OCI-LY7 (cell line): ENCODE measurements around the gene ACTR3. TPM values are rescaled to one million over a fixed set of nuclear protein-coding genes. Genes with fewer than 3 reads are reported as not detected.

Experiments used
- BruUV-seq: library from RNA; stranded (reverse); fragments of 400-500 nt; replicated peaks from 2 replicates; lab custom pipeline; 2021; lab: Mats Ljungman, UMichigan
- CTCF ChIA-PET: fragments of 300-600 bp; sonication (Branson Sonifier 250); formaldehyde crosslinking; loops from one replicate; lab custom pipeline; 2022; ENCODE audit warnings: antibody characterized with exemption; ENCODE audit not compliant: unreplicated experiment; lab: Charles Lee
- POLR2A ChIA-PET: fragments of 300-600 bp; sonication (Branson Sonifier 250); formaldehyde crosslinking; loops from one replicate; lab custom pipeline; 2022; ENCODE audit warnings: antibody characterized with exemption; lab: Charles Lee
- DNase-seq: peaks from one replicate; pipeline ENCODE4 v3.0.0-alpha.2; 2015; ENCODE audit warnings: low spot score
- H2AFZ ChIP-seq: fragments of 200-600 bp; sonication (generic), shearing (Covaris generic); 2 replicates; pipeline ENCODE4 v1.6.1; 2014; ENCODE audit warnings: mild to moderate bottlenecking, antibody characterized with exemption, low read length, moderate library complexity
- H3K27ac ChIP-seq: fragments of 200-600 bp; sonication (generic); 2 replicates; pipeline ENCODE4 v1.5.1; 2014; ENCODE audit warnings: mixed run types, low read depth, mild to moderate bottlenecking, moderate library complexity, low read length, inconsistent platforms; ENCODE audit not compliant: poor library complexity, severe bottlenecking
- H3K36me3 ChIP-seq: fragments of 200-600 bp; sonication (generic); 2 replicates; pipeline ENCODE4 v1.6.1; 2014; ENCODE audit warnings: mild to moderate bottlenecking, antibody characterized with exemption, low read length, moderate library complexity, mixed read lengths; ENCODE audit not compliant: insufficient read depth
- H3K4me1 ChIP-seq: fragments of 200-600 bp; sonication (generic); 2 replicates; pipeline ENCODE4 v1.5.1; 2014; ENCODE audit warnings: mild to moderate bottlenecking, low read length; ENCODE audit not compliant: insufficient read depth, poor library complexity, severe bottlenecking
- H3K4me2 ChIP-seq: fragments of 200-600 bp; sonication (generic); 2 replicates; pipeline ENCODE4 v1.6.1; 2014; ENCODE audit warnings: mild to moderate bottlenecking, low read length
- H3K4me3 ChIP-seq: fragments of 200-600 bp; sonication (generic); 2 replicates; pipeline ENCODE4 v1.5.1; 2014; ENCODE audit warnings: mild to moderate bottlenecking, low read depth, low read length; ENCODE audit not compliant: poor library complexity, severe bottlenecking
- H3K79me2 ChIP-seq: fragments of 200-600 bp; sonication (generic); 2 replicates; pipeline ENCODE4 v1.6.1; 2016; ENCODE audit warnings: low read depth, mild to moderate bottlenecking, low read length, moderate library complexity, mixed read lengths; ENCODE audit not compliant: insufficient read depth
- H3K9me2 ChIP-seq: fragments of 200-600 bp; sonication (generic); 2 replicates; pipeline ENCODE4 v1.6.1; 2016; ENCODE audit warnings: mild to moderate bottlenecking, low read length, mixed read lengths; ENCODE audit not compliant: insufficient read depth
- H3K9me3 ChIP-seq: fragments of 200-600 bp; sonication (generic); 2 replicates; pipeline ENCODE4 v1.6.1; 2014; ENCODE audit warnings: mild to moderate bottlenecking, mixed run types, low read length, mixed read lengths
- H4K20me1 ChIP-seq: fragments of 200-600 bp; sonication (generic); 2 replicates; pipeline ENCODE4 v1.6.1; 2014; ENCODE audit warnings: mild to moderate bottlenecking, antibody characterized with exemption, low read length, moderate library complexity, mixed read lengths; ENCODE audit not compliant: insufficient read depth
- CTCF ChIP-seq: fragments of 200-600 bp; sonication (generic); conservative IDR thresholded peaks from 2 replicates; pipeline ENCODE4 v1.5.1; 2014; ENCODE audit warnings: mild to moderate bottlenecking, antibody characterized with exemption, low read length, moderate library complexity, mixed read lengths
- EZH2phosphoT487 ChIP-seq: fragments of 200-600 bp; sonication (generic); IDR thresholded peaks from 2 replicates; pipeline ENCODE4 v1.6.1; 2018; ENCODE audit warnings: low read depth, borderline replicate concordance, mild to moderate bottlenecking, mixed run types, antibody characterized with exemption, low read length, moderate library complexity, mixed read lengths
- intact Hi-C: fragments of 100-400 bp; cut with micrococcal nuclease; formaldehyde crosslinking; loops from one replicate; pipeline ENCODE4 v1.10.0; 2022; ENCODE audit not compliant: unreplicated experiment
- total RNA-seq, 2 experiments: library from RNA; depleted of rRNA in 1 of 2; stranded (reverse); fragments of >200 nt in 1 of 2; shearing (Covaris generic) in 1 of 2; gene quantifications; 2 replicates each; pipeline ENCODE4 v1.2.3, GENCODE V29; 2014 to 2022

Gene ACTR3
- total RNA-seq, 2 experiments from 2014 or later, result 192 to 320 TPM

- H3K4me2 ChIP-seq, result no peak overlapping the region
- no peak for TF ChIP-seq EZH2phosphoT487
- TF ChIP-seq CTCF, result no peak
- no peaks in the 10 kb centered on the region for H4K20me1 ChIP-seq
- no peaks in the 10 kb centered on the region for H3K4me1 ChIP-seq
- intact Hi-C loops, result no loop called here
- ChIA-PET POLR2A (no interaction called here), CTCF (no interaction called here)
- no TSS peak for BruUV-seq
- no peaks in the 10 kb centered on the region for H3K79me2 ChIP-seq
- H3K27ac ChIP-seq, result no peak overlapping the region
- no peak for DNase-seq
- no peaks in the 10 kb centered on the region for H3K9me2 ChIP-seq
- no peaks in the 10 kb centered on the region for H3K36me3 ChIP-seq
- H3K4me3 ChIP-seq, result no peak overlapping the region
- H3K9me3 ChIP-seq, result no peaks in the 10 kb centered on the region
- no peak overlapping the region for H2AFZ ChIP-seq
Measured at GRCh38 chr2:113986762-113987290, 96.9 kb downstream of the ACTR3 start.

- Histone ChIP-seq H3K9me2 (no peaks in the 10 kb centered on the region), H3K27ac (no peak overlapping the region), H3K36me3 (no peaks in the 10 kb centered on the region), H3K4me2 (no peak overlapping the region), H3K4me1 (no peaks in the 10 kb centered on the region), H3K4me3 (no peak overlapping the region), H2AFZ (no peak overlapping the region), H4K20me1 (no peaks in the 10 kb centered on the region), H3K79me2 (no peaks in the 10 kb centered on the region), H3K9me3 (no peaks in the 10 kb centered on the region)
- TF ChIP-seq CTCF, result no peak
- no peak for TF ChIP-seq EZH2phosphoT487
- CTCF ChIA-PET, result no interaction called here
- no TSS peak for BruUV-seq
- POLR2A ChIA-PET, result no interaction called here
- intact Hi-C loops, result no loop called here
- no peak for DNase-seq
Measured at GRCh38 chr2:113992090-113992489, 102.2 kb downstream of the ACTR3 start.

- H3K36me3 ChIP-seq, result no peaks in the 10 kb centered on the region
- H4K20me1 ChIP-seq, result no peaks in the 10 kb centered on the region
- no peaks in the 10 kb centered on the region for H3K9me2 ChIP-seq
- H3K79me2 ChIP-seq, result no peaks in the 10 kb centered on the region
- H3K4me3 ChIP-seq, result no peak overlapping the region
- H2AFZ ChIP-seq, result no peak overlapping the region
- intact Hi-C loops, result no loop called here
- BruUV-seq, result no TSS peak
- CTCF ChIA-PET, result no interaction called here
- no peaks in the 10 kb centered on the region for H3K9me3 ChIP-seq
- TF ChIP-seq CTCF, result peak; percentile 57
- no peak for TF ChIP-seq EZH2phosphoT487
- H3K4me1 ChIP-seq, result no peaks in the 10 kb centered on the region
- no peak overlapping the region for H3K4me2 ChIP-seq
- POLR2A ChIA-PET, result no interaction called here
- no peak overlapping the region for H3K27ac ChIP-seq
- peak; percentile 19 for DNase-seq
Measured at GRCh38 chr2:113996671-113997594, 107.0 kb downstream of the ACTR3 start.
